ENCODE data around the gene EEPD1. TPM values are rescaled to one million over a fixed set of nuclear protein-coding genes. Genes with fewer than 3 reads are reported as not detected.

The EEPD1 gene
- total and polyA plus RNA-seq, 8 donors, result 7.1 to 60.5 (median 10.0) TPM

- Histone ChIP-seq H3K4me3 (no peak overlapping the region), H3K9me3 (no peaks in the 10 kb centered on the region), H3K27ac (no peak overlapping the region), H3K4me1 (peaks cover 0 to 26% (median 12%) of the 10 kb centered on the region in 3 donors), H3K27me3 (no peaks in the 10 kb centered on the region), H3K36me3 (no peaks in the 10 kb centered on the region)
- no peak for ATAC-seq
- 91 to 94% methylated on average over 6 of the region's 6 CpGs for whole genome bisulfite sequencing, 2 donors
- FAIRE-seq, result no peak
- TF ChIP-seq CTCF (IDR thresholded peaks at IDR 0.05), result no peak
- intact Hi-C loops (cut with DNase I), result no loop called here
- no peak for DNase-seq
Observed at GRCh38 chr7:36205803-36206202, 52.7 kb downstream of the EEPD1 start.

- intact Hi-C loops (cut with DNase I), result no loop called here
- WGBS, 2 donors, result 64 to 67% methylated on average over 10 of the region's 10 CpGs
- peak overlapping the region in 2 of 4 donors; percentile 25 to 66 for H3K27ac ChIP-seq
- H3K4me1 ChIP-seq, result peaks cover 0 to 16% (median 6%) of the 10 kb centered on the region in 3 donors
- no peaks in the 10 kb centered on the region for H3K9me3 ChIP-seq
- no peaks in the 10 kb centered on the region for H3K27me3 ChIP-seq
- no peak overlapping the region for H3K4me3 ChIP-seq
- H3K36me3 ChIP-seq, result no peaks in the 10 kb centered on the region
- peak in 1 of 6 donors; percentile 64 for DNase-seq
- no peak for TF ChIP-seq CTCF (IDR thresholded peaks at IDR 0.05)
- FAIRE-seq, result no peak
- ATAC-seq, result peak; percentile 52 to 80 (median 79)
Observed at GRCh38 chr7:36207451-36208291, 54.6 kb downstream of the EEPD1 start.

- Histone ChIP-seq H3K27ac (peak overlapping the region in 2 of 4 donors; percentile 25 to 66), H3K36me3 (no peaks in the 10 kb centered on the region), H3K9me3 (no peaks in the 10 kb centered on the region), H3K4me3 (no peak overlapping the region), H3K4me1 (peaks cover 0 to 15% (median 5%) of the 10 kb centered on the region in 3 donors), H3K27me3 (no peaks in the 10 kb centered on the region)
- TF ChIP-seq CTCF (IDR thresholded peaks at IDR 0.05), result no peak
- no peak for FAIRE-seq
- no peak for DNase-seq
- peak in 3 of 4 donors; percentile 25 to 57 (median 26) for ATAC-seq
- intact Hi-C loops (cut with DNase I), result no loop called here
Observed at GRCh38 chr7:36208426-36208825, 55.4 kb downstream of the EEPD1 start.

DNA sequence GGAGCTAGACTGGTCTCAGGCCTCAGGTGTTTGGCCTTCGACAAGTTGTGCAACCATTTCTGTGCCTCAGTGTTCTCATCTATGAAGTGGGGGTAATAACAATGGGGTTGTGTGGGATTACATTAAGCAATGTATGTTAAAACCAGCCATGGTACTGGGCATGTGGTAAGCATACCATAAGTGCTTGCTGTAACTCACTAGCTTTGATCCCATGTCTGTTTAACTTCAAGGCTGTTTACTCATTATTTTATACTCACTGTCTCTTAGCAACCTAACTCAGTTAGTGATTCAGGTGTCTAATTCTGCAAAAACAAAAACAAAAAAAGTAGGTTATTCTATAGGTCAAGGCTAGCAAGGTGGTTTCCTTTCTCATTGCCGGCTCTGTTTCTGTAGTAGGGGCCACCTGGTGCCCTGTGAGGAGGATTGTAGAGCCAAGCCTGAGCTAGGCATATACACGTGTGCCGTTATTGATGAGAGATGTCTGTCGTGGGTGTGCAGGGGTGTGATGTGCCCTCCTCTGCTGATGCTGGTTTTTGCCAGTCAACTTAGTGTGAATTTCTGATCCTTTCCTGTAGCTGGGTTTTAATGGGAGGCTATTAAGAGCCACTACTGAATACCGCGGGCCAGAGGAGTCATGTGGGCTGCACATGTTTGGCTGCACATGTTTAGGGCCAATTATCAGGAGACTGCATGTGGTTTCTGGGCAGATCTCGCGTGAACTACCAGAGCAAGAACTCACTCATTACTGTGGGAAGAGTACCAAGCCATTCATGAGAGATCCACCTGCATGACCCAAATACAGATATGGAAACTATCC lies 56.2 kb downstream of the EEPD1 start:
- peaks cover 0 to 15% (median 5%) of the 10 kb centered on the region in 3 donors for H3K4me1 ChIP-seq
- no peak overlapping the region for H3K27ac ChIP-seq
- ATAC-seq (no peak), FAIRE-seq (no peak), DNase-seq (no peak)
- no peaks in the 10 kb centered on the region for H3K27me3 ChIP-seq
- H3K9me3 ChIP-seq, result no peaks in the 10 kb centered on the region
- no peak overlapping the region for H3K4me3 ChIP-seq
- no peaks in the 10 kb centered on the region for H3K36me3 ChIP-seq
- intact Hi-C loops (cut with DNase I), result no loop called here
- whole genome bisulfite sequencing, 2 donors, result 83 to 86% methylated on average over 9 of the region's 9 CpGs
- TF ChIP-seq CTCF (IDR thresholded peaks at IDR 0.05), result no peak
